GM23338 (cell line): Measurements from ENCODE around the gene PCYT1A. TPM values are rescaled to one million over a fixed set of nuclear protein-coding genes. Genes with fewer than 3 reads are reported as not detected.

Experiments
- ATAC-seq: fragments of 200-7000 bp; cut with Tn5 transposase; 3 replicates; pipeline ENCODE4 v1.9.1; 2020
- DNase-seq: peaks from one replicate; pipeline ENCODE4 v3.0.0-alpha.2; 2015; ENCODE audit warnings: low spot score
- H2AFZ ChIP-seq: fragments of 200-600 bp; sonication (generic); 2 replicates; pipeline ENCODE4 v1.8.0; 2016; ENCODE audit warnings: antibody characterized with exemption, mild to moderate bottlenecking, moderate library complexity
- H3F3A ChIP-seq: fragments of 200-600 bp; sonication (generic); replicated peaks from 2 replicates; pipeline ENCODE4 v1.8.0; 2017; ENCODE audit warnings: antibody characterized with exemption, mixed run types, low read depth
- H3K27ac ChIP-seq: fragments of 200-600 bp; sonication (generic); 2 replicates; pipeline ENCODE4 v1.6.1; 2016; ENCODE audit warnings: low read depth
- H3K27me3 ChIP-seq: fragments of 200-600 bp; sonication (generic); 2 replicates; pipeline ENCODE4 v1.8.0; 2016; ENCODE audit warnings: mild to moderate bottlenecking, mixed run types, moderate library complexity; ENCODE audit not compliant: insufficient read depth
- H3K36me3 ChIP-seq: fragments of 200-600 bp; sonication (generic); 2 replicates; pipeline ENCODE4 v1.8.0; 2016; ENCODE audit warnings: mild to moderate bottlenecking; ENCODE audit not compliant: insufficient read depth
- H3K4me1 ChIP-seq: fragments of 200-600 bp; sonication (generic); 2 replicates; pipeline ENCODE4 v1.8.0; 2016; ENCODE audit warnings: mild to moderate bottlenecking, moderate library complexity; ENCODE audit not compliant: insufficient read depth
- H3K4me2 ChIP-seq: fragments of 200-600 bp; sonication (generic); 2 replicates; pipeline ENCODE4 v1.7.1; 2017; ENCODE audit warnings: mixed run types
- H3K4me3 ChIP-seq: fragments of 200-600 bp; sonication (generic); 2 replicates; pipeline ENCODE4 v1.6.1; 2016; ENCODE audit warnings: mixed run types
- H3K79me2 ChIP-seq: fragments of 200-600 bp; sonication (generic); replicated peaks from 2 replicates; pipeline ENCODE4 v1.8.0; 2017; ENCODE audit warnings: mild to moderate bottlenecking; ENCODE audit not compliant: insufficient read depth
- H3K9me2 ChIP-seq: fragments of 200-600 bp; sonication (generic); 2 replicates; pipeline ENCODE4 v1.8.0; 2017; ENCODE audit not compliant: insufficient read depth
- H4K20me1 ChIP-seq: fragments of 200-600 bp; sonication (generic); replicated peaks from 2 replicates; pipeline ENCODE4 v1.8.0; 2017; ENCODE audit warnings: mild to moderate bottlenecking; ENCODE audit not compliant: insufficient read depth
- H3K27ac Mint-ChIP-seq: 2 replicates; pipeline ENCODE4 v1.8.0; 2020; ENCODE audit warnings: inconsistent platforms, mild to moderate bottlenecking, moderate library complexity, mixed read lengths
- H3K27me3 Mint-ChIP-seq: 3 replicates; pipeline ENCODE4 v1.8.0; 2022; ENCODE audit warnings: low read depth, mild to moderate bottlenecking, moderate library complexity, mixed read lengths, inconsistent platforms; ENCODE audit not compliant: insufficient read depth, poor library complexity
- H3K36me3 Mint-ChIP-seq: 3 replicates; pipeline ENCODE4 v1.8.0; 2021; ENCODE audit warnings: low read depth, mild to moderate bottlenecking, inconsistent platforms, moderate library complexity, mixed read lengths
- H3K4me1 Mint-ChIP-seq: 3 replicates; pipeline ENCODE4 v1.8.0; 2020; ENCODE audit warnings: mild to moderate bottlenecking, inconsistent platforms, mixed read lengths
- H3K4me3 Mint-ChIP-seq: 3 replicates; pipeline ENCODE4 v1.8.0; 2021; ENCODE audit warnings: moderate library complexity, mild to moderate bottlenecking, inconsistent platforms, mixed read lengths
- H3K9me3 Mint-ChIP-seq: 3 replicates; pipeline ENCODE4 v1.8.0; 2020; ENCODE audit warnings: moderate library complexity, mild to moderate bottlenecking, inconsistent platforms, mixed read lengths
- CREB1 ChIP-seq: fragments of 250-450 bp; sonication (Bioruptor Pico); IDR thresholded peaks from 2 replicates; pipeline ENCODE4 v1.5.0; 2020; ENCODE audit warnings: low read depth, mild to moderate bottlenecking, moderate library complexity
- EZH2 ChIP-seq: fragments of 200-600 bp; sonication (generic); IDR thresholded peaks from one replicate; pipeline ENCODE4 v1.8.0; 2017; ENCODE audit warnings: antibody characterized with exemption, mild to moderate bottlenecking, low read depth; ENCODE audit not compliant: unreplicated experiment
- EZH2phosphoT487 ChIP-seq: fragments of 200-600 bp; sonication (generic); IDR thresholded peaks from one replicate; pipeline ENCODE4 v1.8.1; 2018; ENCODE audit warnings: antibody characterized with exemption; ENCODE audit not compliant: unreplicated experiment
- JUNB ChIP-seq: IDR thresholded peaks from one replicate; pipeline ENCODE4 v1.6.1; 2016; ENCODE audit warnings: antibody characterized with exemption; ENCODE audit not compliant: unreplicated experiment
- NANOG ChIP-seq: IDR thresholded peaks from 2 replicates; pipeline ENCODE4 v1.6.1; 2016; ENCODE audit warnings: antibody characterized with exemption, borderline replicate concordance
- POLR2AphosphoS5 ChIP-seq: IDR thresholded peaks from 2 replicates; pipeline ENCODE4 v1.6.1; 2016; ENCODE audit warnings: antibody characterized with exemption, low read depth
- STAT1 ChIP-seq: IDR thresholded peaks from one replicate; pipeline ENCODE4 v1.6.1; 2016; ENCODE audit warnings: antibody characterized with exemption; ENCODE audit not compliant: unreplicated experiment
- ZNF114 ChIP-seq: fragments of 250-450 bp; sonication (Bioruptor Pico); IDR thresholded peaks from 2 replicates; pipeline ENCODE4 v1.5.0; 2020; ENCODE audit warnings: mild to moderate bottlenecking, moderate library complexity
- ZNF331 ChIP-seq: fragments of 250-450 bp; sonication (Bioruptor Pico); IDR thresholded peaks from 2 replicates; pipeline ENCODE4 v1.5.0; 2020; ENCODE audit warnings: low read depth, mild to moderate bottlenecking, moderate library complexity
- polyA plus RNA-seq: library from polyadenylated mRNA; unstranded; fragments of >200 nt; fragmentation: Nextera tagmentation; extraction: Ambion mirVana; gene quantifications from 2 replicates; pipeline ENCODE4 v1.2.1, GENCODE V29; 2016
- total RNA-seq: library from RNA; depleted of rRNA; stranded (reverse); fragments of >200 nt; shearing (Covaris generic); gene quantifications from 2 replicates; pipeline ENCODE4 v1.2.3, GENCODE V29; 2014
- TF ChIP-seq, protein P1 (sequence below): IDR thresholded peaks from 2 replicates; pipeline ENCODE4 v1.6.1; 2016; ENCODE audit warnings: antibody characterized with exemption
- TF ChIP-seq, protein P2 (sequence below): fragments of 250-450 bp; sonication (Bioruptor Pico); IDR thresholded peaks from 2 replicates; pipeline ENCODE4 v1.5.0; 2020; ENCODE audit warnings: mild to moderate bottlenecking, moderate library complexity
- TF ChIP-seq, protein P3 (sequence below), 2 experiments: fragments of 200-600 bp in 1 of 2; sonication (generic) in 1 of 2; conservative IDR thresholded peaks; 2 replicates each; pipeline versions ENCODE4 v1.5.1 to v1.6.1; 2016 to 2017; ENCODE audit warnings: antibody characterized with exemption in 2 of 2, low read depth in 2 of 2, mild to moderate bottlenecking in 2 of 2, moderate library complexity in 1 of 2
- TF ChIP-seq, protein P4 (sequence below): IDR thresholded peaks from one replicate; pipeline ENCODE4 v1.6.1; 2018; ENCODE audit warnings: antibody characterized with exemption; ENCODE audit not compliant: unreplicated experiment

Gene PCYT1A
- total and polyA plus RNA-seq, 2 experiments from 2014 or later: 11.6 to 35.8 TPM

DNA sequence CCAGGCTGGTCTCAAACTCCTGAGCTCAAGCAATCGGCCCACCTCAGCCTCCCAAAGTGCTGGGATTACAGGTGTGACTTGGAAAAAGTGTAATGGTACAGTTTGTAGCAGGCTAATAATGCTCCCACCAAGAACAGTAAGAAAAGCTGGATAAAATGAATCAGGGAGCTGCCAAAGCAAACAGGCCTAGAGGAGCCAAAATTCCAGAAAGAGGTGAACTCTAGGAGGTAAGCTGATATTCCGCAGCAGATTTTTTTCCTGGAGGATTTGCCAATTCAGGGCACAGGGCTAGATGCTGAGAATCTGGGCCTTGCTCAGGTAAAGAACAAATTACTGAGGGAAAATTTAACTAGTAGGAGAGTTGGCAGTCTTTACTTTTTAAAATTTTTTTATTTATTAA is 11.0 kb upstream of the PCYT1A start:
- Histone ChIP-seq H3K9me2 (no peaks in the 10 kb centered on the region), H3K4me1 (no peaks in the 10 kb centered on the region), H4K20me1 (no peaks in the 10 kb centered on the region), H3K36me3 (no peaks in the 10 kb centered on the region), H3K4me3 (no peak overlapping the region), H3F3A (no peaks in the 10 kb centered on the region), H3K4me2 (no peak overlapping the region), H3K27ac (no peak overlapping the region), H3K79me2 (no peaks in the 10 kb centered on the region), H3K27me3 (no peaks in the 10 kb centered on the region), H2AFZ (no peak overlapping the region)
- no peak overlapping the region for H3K4me3 Mint-ChIP-seq
- no peak overlapping the region for H3K27ac Mint-ChIP-seq
- no peak for DNase-seq
- TF ChIP-seq, protein P1, sequence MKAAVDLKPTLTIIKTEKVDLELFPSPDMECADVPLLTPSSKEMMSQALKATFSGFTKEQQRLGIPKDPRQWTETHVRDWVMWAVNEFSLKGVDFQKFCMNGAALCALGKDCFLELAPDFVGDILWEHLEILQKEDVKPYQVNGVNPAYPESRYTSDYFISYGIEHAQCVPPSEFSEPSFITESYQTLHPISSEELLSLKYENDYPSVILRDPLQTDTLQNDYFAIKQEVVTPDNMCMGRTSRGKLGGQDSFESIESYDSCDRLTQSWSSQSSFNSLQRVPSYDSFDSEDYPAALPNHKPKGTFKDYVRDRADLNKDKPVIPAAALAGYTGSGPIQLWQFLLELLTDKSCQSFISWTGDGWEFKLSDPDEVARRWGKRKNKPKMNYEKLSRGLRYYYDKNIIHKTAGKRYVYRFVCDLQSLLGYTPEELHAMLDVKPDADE: no peak
- no peak for TF ChIP-seq POLR2AphosphoS5
- TF ChIP-seq JUNB: no peak
- TF ChIP-seq, protein P2, sequence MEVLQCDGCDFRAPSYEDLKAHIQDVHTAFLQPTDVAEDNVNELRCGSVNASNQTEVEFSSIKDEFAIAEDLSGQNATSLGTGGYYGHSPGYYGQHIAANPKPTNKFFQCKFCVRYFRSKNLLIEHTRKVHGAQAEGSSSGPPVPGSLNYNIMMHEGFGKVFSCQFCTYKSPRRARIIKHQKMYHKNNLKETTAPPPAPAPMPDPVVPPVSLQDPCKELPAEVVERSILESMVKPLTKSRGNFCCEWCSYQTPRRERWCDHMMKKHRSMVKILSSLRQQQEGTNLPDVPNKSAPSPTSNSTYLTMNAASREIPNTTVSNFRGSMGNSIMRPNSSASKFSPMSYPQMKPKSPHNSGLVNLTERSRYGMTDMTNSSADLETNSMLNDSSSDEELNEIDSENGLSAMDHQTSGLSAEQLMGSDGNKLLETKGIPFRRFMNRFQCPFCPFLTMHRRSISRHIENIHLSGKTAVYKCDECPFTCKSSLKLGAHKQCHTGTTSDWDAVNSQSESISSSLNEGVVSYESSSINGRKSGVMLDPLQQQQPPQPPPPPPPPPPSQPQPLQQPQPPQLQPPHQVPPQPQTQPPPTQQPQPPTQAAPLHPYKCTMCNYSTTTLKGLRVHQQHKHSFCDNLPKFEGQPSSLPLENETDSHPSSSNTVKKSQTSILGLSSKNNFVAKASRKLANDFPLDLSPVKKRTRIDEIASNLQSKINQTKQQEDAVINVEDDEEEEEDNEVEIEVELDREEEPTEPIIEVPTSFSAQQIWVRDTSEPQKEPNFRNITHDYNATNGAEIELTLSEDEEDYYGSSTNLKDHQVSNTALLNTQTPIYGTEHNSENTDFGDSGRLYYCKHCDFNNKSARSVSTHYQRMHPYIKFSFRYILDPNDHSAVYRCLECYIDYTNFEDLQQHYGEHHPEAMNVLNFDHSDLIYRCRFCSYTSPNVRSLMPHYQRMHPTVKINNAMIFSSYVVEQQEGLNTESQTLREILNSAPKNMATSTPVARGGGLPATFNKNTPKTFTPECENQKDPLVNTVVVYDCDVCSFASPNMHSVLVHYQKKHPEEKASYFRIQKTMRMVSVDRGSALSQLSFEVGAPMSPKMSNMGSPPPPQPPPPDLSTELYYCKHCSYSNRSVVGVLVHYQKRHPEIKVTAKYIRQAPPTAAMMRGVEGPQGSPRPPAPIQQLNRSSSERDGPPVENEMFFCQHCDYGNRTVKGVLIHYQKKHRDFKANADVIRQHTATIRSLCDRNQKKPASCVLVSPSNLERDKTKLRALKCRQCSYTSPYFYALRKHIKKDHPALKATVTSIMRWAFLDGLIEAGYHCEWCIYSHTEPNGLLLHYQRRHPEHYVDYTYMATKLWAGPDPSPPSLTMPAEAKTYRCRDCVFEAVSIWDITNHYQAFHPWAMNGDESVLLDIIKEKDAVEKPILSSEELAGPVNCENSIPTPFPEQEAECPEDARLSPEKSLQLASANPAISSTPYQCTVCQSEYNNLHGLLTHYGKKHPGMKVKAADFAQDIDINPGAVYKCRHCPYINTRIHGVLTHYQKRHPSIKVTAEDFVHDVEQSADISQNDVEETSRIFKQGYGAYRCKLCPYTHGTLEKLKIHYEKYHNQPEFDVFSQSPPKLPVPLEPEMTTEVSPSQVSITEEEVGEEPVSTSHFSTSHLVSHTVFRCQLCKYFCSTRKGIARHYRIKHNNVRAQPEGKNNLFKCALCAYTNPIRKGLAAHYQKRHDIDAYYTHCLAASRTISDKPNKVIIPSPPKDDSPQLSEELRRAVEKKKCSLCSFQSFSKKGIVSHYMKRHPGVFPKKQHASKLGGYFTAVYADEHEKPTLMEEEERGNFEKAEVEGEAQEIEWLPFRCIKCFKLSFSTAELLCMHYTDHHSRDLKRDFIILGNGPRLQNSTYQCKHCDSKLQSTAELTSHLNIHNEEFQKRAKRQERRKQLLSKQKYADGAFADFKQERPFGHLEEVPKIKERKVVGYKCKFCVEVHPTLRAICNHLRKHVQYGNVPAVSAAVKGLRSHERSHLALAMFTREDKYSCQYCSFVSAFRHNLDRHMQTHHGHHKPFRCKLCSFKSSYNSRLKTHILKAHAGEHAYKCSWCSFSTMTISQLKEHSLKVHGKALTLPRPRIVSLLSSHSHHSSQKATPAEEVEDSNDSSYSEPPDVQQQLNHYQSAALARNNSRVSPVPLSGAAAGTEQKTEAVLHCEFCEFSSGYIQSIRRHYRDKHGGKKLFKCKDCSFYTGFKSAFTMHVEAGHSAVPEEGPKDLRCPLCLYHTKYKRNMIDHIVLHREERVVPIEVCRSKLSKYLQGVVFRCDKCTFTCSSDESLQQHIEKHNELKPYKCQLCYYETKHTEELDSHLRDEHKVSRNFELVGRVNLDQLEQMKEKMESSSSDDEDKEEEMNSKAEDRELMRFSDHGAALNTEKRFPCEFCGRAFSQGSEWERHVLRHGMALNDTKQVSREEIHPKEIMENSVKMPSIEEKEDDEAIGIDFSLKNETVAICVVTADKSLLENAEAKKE (CRISPR knock-in tag): no peak
- TF ChIP-seq ZNF331: no peak
- TF ChIP-seq, protein P3, sequence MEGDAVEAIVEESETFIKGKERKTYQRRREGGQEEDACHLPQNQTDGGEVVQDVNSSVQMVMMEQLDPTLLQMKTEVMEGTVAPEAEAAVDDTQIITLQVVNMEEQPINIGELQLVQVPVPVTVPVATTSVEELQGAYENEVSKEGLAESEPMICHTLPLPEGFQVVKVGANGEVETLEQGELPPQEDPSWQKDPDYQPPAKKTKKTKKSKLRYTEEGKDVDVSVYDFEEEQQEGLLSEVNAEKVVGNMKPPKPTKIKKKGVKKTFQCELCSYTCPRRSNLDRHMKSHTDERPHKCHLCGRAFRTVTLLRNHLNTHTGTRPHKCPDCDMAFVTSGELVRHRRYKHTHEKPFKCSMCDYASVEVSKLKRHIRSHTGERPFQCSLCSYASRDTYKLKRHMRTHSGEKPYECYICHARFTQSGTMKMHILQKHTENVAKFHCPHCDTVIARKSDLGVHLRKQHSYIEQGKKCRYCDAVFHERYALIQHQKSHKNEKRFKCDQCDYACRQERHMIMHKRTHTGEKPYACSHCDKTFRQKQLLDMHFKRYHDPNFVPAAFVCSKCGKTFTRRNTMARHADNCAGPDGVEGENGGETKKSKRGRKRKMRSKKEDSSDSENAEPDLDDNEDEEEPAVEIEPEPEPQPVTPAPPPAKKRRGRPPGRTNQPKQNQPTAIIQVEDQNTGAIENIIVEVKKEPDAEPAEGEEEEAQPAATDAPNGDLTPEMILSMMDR (conservative IDR thresholded peaks at IDR 0.05; ENCODE audit: low read depth in 2 of 2): no peak
- no peak for TF ChIP-seq ZNF114 (CRISPR knock-in tag)
- no peak for TF ChIP-seq STAT1
- TF ChIP-seq EZH2phosphoT487: no peak
- TF ChIP-seq, protein P4, sequence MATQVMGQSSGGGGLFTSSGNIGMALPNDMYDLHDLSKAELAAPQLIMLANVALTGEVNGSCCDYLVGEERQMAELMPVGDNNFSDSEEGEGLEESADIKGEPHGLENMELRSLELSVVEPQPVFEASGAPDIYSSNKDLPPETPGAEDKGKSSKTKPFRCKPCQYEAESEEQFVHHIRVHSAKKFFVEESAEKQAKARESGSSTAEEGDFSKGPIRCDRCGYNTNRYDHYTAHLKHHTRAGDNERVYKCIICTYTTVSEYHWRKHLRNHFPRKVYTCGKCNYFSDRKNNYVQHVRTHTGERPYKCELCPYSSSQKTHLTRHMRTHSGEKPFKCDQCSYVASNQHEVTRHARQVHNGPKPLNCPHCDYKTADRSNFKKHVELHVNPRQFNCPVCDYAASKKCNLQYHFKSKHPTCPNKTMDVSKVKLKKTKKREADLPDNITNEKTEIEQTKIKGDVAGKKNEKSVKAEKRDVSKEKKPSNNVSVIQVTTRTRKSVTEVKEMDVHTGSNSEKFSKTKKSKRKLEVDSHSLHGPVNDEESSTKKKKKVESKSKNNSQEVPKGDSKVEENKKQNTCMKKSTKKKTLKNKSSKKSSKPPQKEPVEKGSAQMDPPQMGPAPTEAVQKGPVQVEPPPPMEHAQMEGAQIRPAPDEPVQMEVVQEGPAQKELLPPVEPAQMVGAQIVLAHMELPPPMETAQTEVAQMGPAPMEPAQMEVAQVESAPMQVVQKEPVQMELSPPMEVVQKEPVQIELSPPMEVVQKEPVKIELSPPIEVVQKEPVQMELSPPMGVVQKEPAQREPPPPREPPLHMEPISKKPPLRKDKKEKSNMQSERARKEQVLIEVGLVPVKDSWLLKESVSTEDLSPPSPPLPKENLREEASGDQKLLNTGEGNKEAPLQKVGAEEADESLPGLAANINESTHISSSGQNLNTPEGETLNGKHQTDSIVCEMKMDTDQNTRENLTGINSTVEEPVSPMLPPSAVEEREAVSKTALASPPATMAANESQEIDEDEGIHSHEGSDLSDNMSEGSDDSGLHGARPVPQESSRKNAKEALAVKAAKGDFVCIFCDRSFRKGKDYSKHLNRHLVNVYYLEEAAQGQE: no peak
- TF ChIP-seq NANOG: no peak
- no peak for TF ChIP-seq CREB1 (CRISPR knock-in tag)
- no peak for TF ChIP-seq EZH2
- H3K4me1 Mint-ChIP-seq: no peaks in the 10 kb centered on the region
- no peak for ATAC-seq
- H3K36me3 Mint-ChIP-seq: peaks cover 8% of the 10 kb centered on the region; the same call in 2 of the 3 replicates
- H3K9me3 Mint-ChIP-seq: no peaks in the 10 kb centered on the region
- peaks cover 5% of the 10 kb centered on the region for H3K27me3 Mint-ChIP-seq
